GM19395 (cell line): ENCODE measurements around the gene SGMS1.
A peak's percentile ranks its signal among the peaks of the same experiment; 100 is the strongest.
"Not testable (repeated sequence)": the region's sequence is repeated elsewhere in the genome, so short reads cannot be mapped to it uniquely, and the experiment has no call there.

ENCODE experiments used
- ATAC-seq: cut with Tn5 transposase; IDR thresholded peaks from one replicate; pipeline ENCODE4 v1.9.1; 2021; ENCODE audit warnings: mild to moderate bottlenecking, moderate library complexity; ENCODE audit not compliant: unreplicated experiment

SGMS1 gene

GRCh38 chr10:50541317-50541716, 82.4 kb downstream of the SGMS1 start:
- ATAC-seq: no peak

DNA sequence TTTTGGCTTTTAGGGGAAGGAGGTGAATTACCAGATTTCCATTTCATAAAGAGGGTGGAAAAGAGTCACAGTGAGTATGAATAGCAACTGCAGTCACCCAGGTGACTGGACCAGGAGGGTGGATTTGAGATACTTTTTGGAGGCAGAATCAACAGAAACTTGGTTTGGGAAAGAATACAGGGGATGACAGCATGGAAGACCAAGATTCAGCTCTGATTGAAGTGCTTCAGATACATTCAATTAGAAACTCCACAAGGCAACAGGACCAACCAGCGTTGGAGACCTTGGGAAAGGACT, 83.0 kb downstream of the SGMS1 start:
- peak; percentile 4 for ATAC-seq

DNA sequence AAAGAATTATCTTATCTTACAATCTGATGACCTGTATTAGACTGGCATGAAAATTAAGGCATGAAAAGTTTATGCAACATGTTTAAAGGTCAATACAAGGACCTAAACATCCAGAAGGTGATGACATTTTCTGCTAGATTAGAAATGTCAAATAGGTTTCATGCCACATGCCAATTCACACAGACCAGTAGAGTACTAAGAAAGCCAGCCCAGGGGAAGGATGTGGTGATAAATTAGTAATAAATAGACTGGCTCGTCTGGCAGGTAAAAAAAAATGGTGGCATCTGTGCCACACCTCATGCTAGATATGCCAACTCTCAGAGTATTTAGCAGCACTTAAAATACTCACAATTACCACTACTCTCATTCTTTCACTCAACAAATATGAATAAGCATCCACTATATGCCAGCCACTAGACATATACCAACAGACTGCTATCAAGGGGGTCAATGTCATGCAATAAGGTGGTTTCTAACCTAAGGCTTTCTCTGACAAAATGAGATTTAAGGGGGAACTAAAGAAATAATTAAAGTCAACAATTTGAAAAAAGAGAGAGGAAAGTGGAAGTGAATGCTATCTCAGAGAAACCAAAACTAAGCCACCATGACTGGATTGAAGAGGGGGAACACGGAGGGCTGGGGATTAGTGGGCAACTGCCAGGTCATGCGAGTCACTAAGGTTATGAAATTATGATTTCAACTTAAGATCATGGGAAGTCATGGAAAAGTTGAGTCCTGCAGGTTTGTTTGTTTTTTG, 83.5 kb downstream of the SGMS1 start:
- peak; percentile 59 for ATAC-seq

DNA sequence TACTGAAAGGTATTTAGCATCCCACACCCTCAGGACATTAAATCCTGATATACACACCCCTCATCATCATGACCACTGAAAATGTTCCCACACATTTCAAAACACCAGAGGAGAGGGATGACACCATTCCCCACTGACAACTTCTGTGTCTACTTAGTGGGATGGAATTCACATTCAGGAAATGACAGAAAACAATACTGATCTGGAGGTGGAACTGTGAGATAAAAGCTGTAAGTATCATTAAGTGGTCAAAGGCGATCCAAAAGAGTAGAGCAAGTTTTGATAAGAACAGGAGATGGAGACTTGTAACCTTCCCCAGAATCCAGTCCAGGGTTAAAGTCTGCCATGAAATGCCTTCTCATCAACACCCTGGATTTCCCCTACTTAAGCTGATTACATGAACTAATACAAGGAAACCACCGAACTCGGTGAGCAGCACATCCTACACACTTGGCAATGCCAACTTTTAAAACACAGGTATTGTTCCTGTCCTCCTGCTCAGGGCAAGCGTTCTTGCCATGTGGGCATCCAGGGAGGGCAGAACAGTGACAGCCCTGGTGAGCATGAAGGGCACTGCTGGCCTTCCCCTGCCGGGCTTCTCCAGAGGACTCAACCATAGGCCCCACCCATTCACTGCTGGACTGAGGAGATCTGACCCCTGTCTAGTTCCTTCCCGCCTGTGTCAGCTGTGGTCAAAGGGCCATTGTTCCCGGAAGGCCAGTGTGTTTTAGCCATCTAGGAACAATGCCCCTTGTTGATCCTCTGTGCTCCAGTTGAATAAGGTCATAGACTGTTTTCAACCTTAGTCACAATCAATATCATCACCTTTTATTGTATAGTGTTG, 85.0 kb downstream of the SGMS1 start:
- ATAC-seq: no peak

GRCh38 chr10:50536617-50537240, 87.0 kb downstream of the SGMS1 start:
- ATAC-seq: no peak

- ATAC-seq: not testable (repeated sequence)
Observed at GRCh38 chr10:50534748-50535376, 88.9 kb downstream of the SGMS1 start.

- ATAC-seq: no peak
Observed at GRCh38 chr10:50533296-50533695, 90.5 kb downstream of the SGMS1 start.

DNA sequence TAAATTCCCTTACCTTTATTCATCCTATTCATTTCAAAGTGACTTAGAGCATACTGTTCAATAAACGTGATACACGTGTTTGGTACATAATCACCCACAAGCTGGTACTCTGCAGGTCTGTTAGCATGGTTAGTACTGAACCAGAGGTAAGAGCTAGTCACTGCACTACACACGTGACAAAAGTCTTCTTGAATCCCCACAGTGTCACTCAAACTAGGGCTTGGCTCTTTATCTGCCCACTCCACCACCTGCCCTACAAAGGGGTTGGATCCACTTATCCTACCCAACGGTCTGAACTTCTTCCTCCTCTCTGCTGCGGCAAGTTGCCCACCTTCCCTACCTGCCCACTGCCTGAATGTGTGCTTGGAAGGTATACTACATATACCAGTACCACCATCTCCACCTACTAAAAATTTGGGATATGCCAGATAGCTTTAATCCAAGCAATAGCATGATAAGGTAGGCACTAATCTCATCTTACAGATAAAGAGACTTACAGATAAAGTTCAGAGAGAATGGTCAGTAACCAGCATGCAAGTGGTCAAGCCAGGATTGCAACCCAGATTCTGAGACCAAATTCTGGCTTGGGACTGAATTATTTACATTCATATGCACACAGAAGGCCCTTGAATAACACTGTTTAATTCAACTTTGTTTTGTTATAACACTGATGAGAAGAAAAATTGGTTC, 92.2 kb downstream of the SGMS1 start:
- ATAC-seq: no peak

DNA sequence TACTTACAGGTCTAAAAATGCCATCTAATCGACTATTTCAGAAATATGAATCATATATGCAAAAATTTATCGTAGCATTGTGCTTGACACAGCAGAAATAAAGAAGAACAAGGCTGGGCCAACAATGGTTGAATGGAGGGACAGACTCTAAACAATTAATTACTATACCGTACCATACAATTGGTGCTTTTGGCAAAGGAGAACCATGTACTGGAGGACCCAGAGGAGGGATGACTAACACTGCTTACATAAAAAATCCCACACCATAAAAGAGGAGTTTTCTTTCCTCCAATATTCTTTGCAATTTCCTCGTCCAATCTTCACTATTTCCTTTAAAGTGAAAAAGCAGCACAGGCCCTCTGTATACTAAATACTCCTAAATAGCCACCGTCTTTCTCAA, 94.1 kb downstream of the SGMS1 start:
- no peak for ATAC-seq

- ATAC-seq: no peak
Observed at GRCh38 chr10:50528206-50528605, 95.5 kb downstream of the SGMS1 start.

GRCh38 chr10:50527442-50528043, 96.2 kb downstream of the SGMS1 start:
- no peak for ATAC-seq

DNA sequence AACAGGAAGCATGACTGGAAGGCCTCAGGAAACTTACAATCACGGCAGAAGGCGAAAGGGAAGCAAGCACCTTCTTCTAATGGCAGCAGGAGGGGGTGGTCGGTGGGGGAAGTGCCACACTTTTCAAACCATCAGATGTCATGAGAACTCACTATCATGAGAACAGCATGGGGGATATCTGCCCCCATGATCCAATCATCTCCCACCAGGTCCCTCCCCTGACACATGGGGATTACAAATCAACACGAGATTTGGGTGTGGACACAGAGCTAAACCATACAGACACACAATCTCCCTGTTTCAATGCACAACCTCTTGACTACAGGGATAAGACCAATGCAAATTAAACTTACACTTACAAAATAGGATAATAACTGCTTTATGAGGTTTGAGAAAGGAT, 97.6 kb downstream of the SGMS1 start:
- no peak for ATAC-seq

DNA sequence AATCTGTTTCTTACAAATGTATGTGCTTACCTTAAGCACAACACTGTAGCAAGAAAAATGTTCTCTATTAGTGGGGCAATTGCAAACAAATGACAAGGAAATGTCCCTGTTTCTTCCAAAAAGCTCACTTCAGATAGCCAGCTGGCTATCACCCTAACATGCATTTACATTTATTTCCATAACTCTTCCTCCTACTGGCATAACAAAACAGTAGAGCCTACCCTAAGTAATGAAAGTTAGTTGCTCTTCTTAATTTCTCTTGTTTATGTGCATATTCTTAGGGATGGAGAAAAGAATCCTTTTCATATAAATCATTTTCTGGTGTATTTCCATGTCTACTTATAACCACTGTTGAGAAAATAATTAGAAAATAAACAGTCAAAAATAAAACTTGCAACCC, 100.4 kb downstream of the SGMS1 start:
- no peak for ATAC-seq

DNA sequence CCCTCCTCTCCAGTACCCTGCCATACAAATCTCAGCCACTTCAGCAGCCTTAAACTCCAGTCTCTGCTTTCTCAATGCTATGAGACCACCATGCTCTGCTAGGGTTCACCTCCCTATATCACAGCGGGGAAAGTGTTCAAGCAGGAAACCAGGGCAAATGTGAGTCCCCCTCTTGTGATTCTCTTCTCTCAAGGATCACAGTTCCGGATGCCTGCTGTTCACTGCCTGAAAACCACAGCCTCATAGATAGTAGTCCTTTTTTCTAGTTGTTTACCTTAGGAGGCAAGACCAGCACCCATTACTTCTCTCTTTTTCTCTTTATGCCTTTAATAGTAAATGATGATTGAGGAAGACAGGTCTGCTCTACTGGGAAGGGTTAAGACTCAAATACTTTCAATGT, 100.8 kb downstream of the SGMS1 start:
- ATAC-seq: no peak

GRCh38 chr10:50520115-50520514, 103.6 kb downstream of the SGMS1 start:
- no peak for ATAC-seq

GRCh38 chr10:50517626-50518025, 106.1 kb downstream of the SGMS1 start:
- no peak for ATAC-seq

GRCh38 chr10:50516171-50516570, 107.6 kb downstream of the SGMS1 start:
- ATAC-seq: no peak

GRCh38 chr10:50515420-50515819, 108.3 kb downstream of the SGMS1 start:
- ATAC-seq: no peak

DNA sequence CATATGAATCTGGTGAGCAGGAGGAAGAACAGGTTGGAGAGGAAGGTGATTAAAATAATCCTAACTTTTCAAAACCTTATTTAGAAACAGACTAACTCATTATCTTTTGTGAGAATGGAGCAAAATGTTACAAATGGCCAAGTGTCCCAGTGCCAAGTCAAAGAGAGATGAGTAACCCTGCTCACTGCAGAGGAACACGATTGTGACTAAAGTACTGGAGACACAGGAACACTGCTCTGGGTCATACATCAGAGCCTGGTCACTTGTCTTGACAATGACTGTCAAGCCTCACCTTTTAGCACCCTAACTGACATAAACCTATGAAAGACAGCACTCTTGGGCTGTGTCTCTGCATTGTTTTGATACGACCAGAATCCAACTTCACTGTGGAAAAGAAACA, 108.8 kb downstream of the SGMS1 start:
- no peak for ATAC-seq

DNA sequence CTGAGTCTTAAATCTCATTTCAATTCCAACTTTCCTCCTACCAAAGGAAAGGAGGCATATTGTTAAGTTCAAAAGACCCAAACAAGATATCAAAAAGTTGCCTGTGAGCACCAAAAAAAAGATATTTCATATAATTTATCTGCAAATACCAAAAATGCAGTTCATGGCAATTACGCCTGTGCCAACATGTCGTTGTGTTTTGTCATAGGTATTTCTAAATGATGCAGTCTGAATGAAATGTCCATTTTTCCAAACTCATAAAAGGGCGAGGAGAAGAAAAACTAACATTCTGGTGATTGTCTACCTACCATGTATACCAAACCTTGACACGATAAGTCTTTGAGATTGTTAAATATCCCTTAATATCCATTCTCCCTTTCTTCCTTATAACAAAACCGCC, 109.8 kb downstream of the SGMS1 start:
- no peak for ATAC-seq
